ENCODE results near the gene KRT72. TPM values are rescaled to one million over a fixed set of nuclear protein-coding genes. Genes with fewer than 3 reads are reported as not detected.

KRT72 gene
- total and polyA plus RNA-seq, 2 of the 13 experiments (the other 11 are each of a cell fraction or from before 2014, with no cell fraction given) = not detected

GRCh38 chr12:52539083-52539820, 62.0 kb downstream of the KRT72 start:
- in situ Hi-C loops (cut with HindIII; ENCODE audit: extremely low pct_ligation_motif_present, low pct_unique_long_range_greater_than_20kb) = loop anchor here (25.0 kb wide), 1 partner anchor 402 kb away; no protein-coding TSS in a partner anchor
- Histone ChIP-seq H3K4me2 (ENCODE audit: low read depth, low read length) (no peak overlapping the region), H3K27ac (ENCODE audit: extremely low read length, insufficient read depth, low read length) (no peak overlapping the region)

More at GRCh38 chr12:52539083-52539820, 62.0 kb downstream of the KRT72 start:
- intact Hi-C loops (cut with micrococcal nuclease; ENCODE audit: unreplicated experiment) = no loop called here
- Histone ChIP-seq H3K27me3 (ENCODE audit: control insufficient read depth in 1 of 2, insufficient read depth in 2 of 2, low read length in 2 of 2) (peaks cover 1 to 6% of the 10 kb centered on the region in 2 experiments; a peak in 2 of 5 replicates), H3K79me2 (ENCODE audit: insufficient read depth, low read length) (no peaks in the 10 kb centered on the region), H3K4me3 (replicated peaks in 1 of 3; ENCODE audit: insufficient read depth in 1 of 3, low read depth in 2 of 3, low read length in 3 of 3) (no peak overlapping the region), H3K9me3 (ENCODE audit: low read length) (no peaks in the 10 kb centered on the region), H4K20me1 (ENCODE audit: insufficient read depth, low read length) (no peaks in the 10 kb centered on the region), H3K4me1 (ENCODE audit: insufficient read depth, low read length) (no peaks in the 10 kb centered on the region), H3K9ac (ENCODE audit: insufficient read depth, low read depth, low read length) (no peak overlapping the region), H3K36me3 (replicated peaks in 1 of 2; ENCODE audit: control insufficient read depth in 1 of 2, insufficient read depth in 2 of 2, low read length in 2 of 2) (no peaks in the 10 kb centered on the region), H2AFZ (ENCODE audit: low read length) (no peak overlapping the region)
- BruUV-seq (replicated peaks) = no TSS peak
- CTCF ChIA-PET (ENCODE audit: low intra/inter-chr PET ratio, low total read pairs) = no interaction called here
- FAIRE-seq (no peak), DNase-seq (ENCODE audit: low spot score) (no peak), ATAC-seq (no peak)
- TF ChIP-seq PAWR (CRISPR knock-in tag; IDR thresholded peaks at IDR 0.05; ENCODE audit: borderline replicate concordance) = no peak
- TF ChIP-seq UBTF (CRISPR knock-in tag; IDR thresholded peaks at IDR 0.05) = no peak
- no peak for TF ChIP-seq CSRNP2 (CRISPR knock-in tag; conservative IDR thresholded peaks at IDR 0.05; ENCODE audit: low read depth)
- TF ChIP-seq ZNF619 (CRISPR knock-in tag; IDR thresholded peaks at IDR 0.05) = no peak
- no peak for TF ChIP-seq PPARG (CRISPR knock-in tag; conservative IDR thresholded peaks at IDR 0.05)
- TF ChIP-seq PRMT3 (CRISPR knock-in tag; IDR thresholded peaks at IDR 0.05; ENCODE audit: borderline replicate concordance, low read depth) = no peak
- 21% methylated on average over 4 of the region's 5 CpGs for WGBS (ENCODE audit: low lambda C conversion rate)
- POLR2A ChIA-PET = no interaction called here
